Measurements from ENCODE around the gene TXNDC2.

TXNDC2 gene

DNA sequence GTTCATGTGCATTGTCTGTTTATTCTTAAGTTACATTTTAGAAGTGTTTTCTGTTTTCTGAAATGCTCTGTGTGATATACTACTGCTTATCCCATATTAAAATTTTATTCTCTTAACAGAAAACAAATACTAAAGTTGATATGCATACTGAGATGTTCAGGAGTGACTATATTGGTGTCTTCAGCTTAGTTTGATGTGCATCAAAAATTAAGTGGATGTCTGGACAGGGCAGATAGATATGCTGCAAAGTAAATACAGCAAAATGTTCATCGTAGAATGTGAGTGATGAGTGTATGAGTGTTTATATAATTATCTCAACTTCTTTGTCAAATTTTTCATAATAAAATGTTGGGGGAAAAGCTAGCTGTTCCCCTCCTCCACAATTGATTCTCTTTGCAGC lies 41.2 kb downstream of the TXNDC2 start:
- Histone ChIP-seq H4K5ac (ENCODE audit: low read length) (no peak overlapping the region), H3K79me2 (ENCODE audit: control insufficient read depth, insufficient read depth, low read length) (peaks cover 50% of the 10 kb centered on the region), H3K4me2 (ENCODE audit: low read length) (no peak overlapping the region), H3K9ac (ENCODE audit: low read length) (no peak overlapping the region), H3K36me3 (ENCODE audit: control insufficient read depth, insufficient read depth, low read length) (no peaks in the 10 kb centered on the region), H3K23ac (ENCODE audit: low read length) (no peak overlapping the region), H2BK15ac (replicated peaks; ENCODE audit: low read depth) (no peak overlapping the region), H3K27me3 (ENCODE audit: insufficient read depth, low read length, poor library complexity) (no peaks in the 10 kb centered on the region), H3K4me3 (ENCODE audit: low read length) (no peak overlapping the region), H2BK5ac (ENCODE audit: low read length) (no peak overlapping the region), H4K8ac (ENCODE audit: low read depth, low read length) (no peak overlapping the region), H3K27ac (ENCODE audit: low read depth, low read length) (no peak overlapping the region), H3K56ac (ENCODE audit: low read length) (no peak overlapping the region), H3K18ac (ENCODE audit: low read length) (no peak overlapping the region), H3K79me1 (ENCODE audit: low read length) (no peaks in the 10 kb centered on the region), H2AK5ac (ENCODE audit: low read length) (no peak overlapping the region), H3K4ac (ENCODE audit: low read depth, low read length) (no peak overlapping the region), H2BK120ac (ENCODE audit: low read depth, low read length) (no peak overlapping the region), H3K4me1 (ENCODE audit: control insufficient read depth, low read depth, low read length) (peaks cover 2% of the 10 kb centered on the region)
- DNase-seq = no peak
- WGBS (ENCODE audit: extremely low coverage, insufficient coverage, low lambda C conversion rate) = no CpG with 5 or more reads among the region's 1 CpG

- Histone ChIP-seq H2BK15ac (replicated peaks; ENCODE audit: low read depth) (no peak overlapping the region), H2AK5ac (ENCODE audit: low read length) (no peak overlapping the region), H4K8ac (ENCODE audit: low read depth, low read length) (no peak overlapping the region), H4K5ac (ENCODE audit: low read length) (no peak overlapping the region), H3K4me1 (ENCODE audit: control insufficient read depth, low read depth, low read length) (peaks cover 2% of the 10 kb centered on the region), H3K9ac (ENCODE audit: low read length) (no peak overlapping the region), H3K4ac (ENCODE audit: low read depth, low read length) (no peak overlapping the region), H3K79me2 (ENCODE audit: control insufficient read depth, insufficient read depth, low read length) (peaks cover 50% of the 10 kb centered on the region), H3K4me3 (ENCODE audit: low read length) (no peak overlapping the region), H3K23ac (ENCODE audit: low read length) (no peak overlapping the region), H2BK120ac (ENCODE audit: low read depth, low read length) (no peak overlapping the region), H3K18ac (ENCODE audit: low read length) (no peak overlapping the region), H3K36me3 (ENCODE audit: control insufficient read depth, insufficient read depth, low read length) (no peaks in the 10 kb centered on the region), H2BK5ac (ENCODE audit: low read length) (no peak overlapping the region), H3K27ac (ENCODE audit: low read depth, low read length) (no peak overlapping the region), H3K27me3 (ENCODE audit: insufficient read depth, low read length, poor library complexity) (no peaks in the 10 kb centered on the region), H3K79me1 (ENCODE audit: low read length) (no peaks in the 10 kb centered on the region), H3K56ac (ENCODE audit: low read length) (no peak overlapping the region), H3K4me2 (ENCODE audit: low read length) (no peak overlapping the region)
- DNase-seq = no peak
- no CpG with 5 or more reads among the region's 2 CpGs for WGBS (ENCODE audit: extremely low coverage, insufficient coverage, low lambda C conversion rate)
These were observed 41.8 kb downstream of the TXNDC2 start for GRCh38 chr18:9927392-9928063.

DNA sequence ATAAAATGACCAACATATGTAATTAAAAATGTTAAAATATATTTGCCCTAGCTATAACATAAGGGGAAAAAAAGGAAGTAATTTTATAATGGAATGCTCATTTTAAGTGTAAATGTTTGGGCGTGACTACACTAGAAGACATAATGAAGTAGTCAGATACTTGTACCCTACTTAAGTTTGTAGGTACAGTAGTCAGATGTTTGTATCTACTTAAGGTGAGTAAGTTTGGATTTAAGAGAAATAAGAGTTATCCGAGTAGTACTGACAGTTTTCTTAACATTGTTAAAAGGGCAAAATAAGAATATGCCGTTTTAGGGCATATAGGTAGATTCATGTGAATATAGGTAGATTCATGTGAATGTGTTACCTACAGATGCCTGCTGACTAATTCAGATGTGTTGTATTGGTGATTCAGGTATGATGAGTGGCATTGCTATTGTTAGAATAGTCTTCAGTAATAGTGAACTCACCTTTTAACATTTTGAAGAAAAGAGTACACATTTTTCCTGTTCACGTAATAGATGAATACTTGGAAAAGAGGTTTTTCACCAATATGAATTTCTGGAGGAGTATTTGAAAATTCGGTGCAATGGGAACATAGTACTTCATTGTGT lies 43.0 kb downstream of the TXNDC2 start:
- Histone ChIP-seq H2BK120ac (ENCODE audit: low read depth, low read length) (no peak overlapping the region), H2BK15ac (replicated peaks; ENCODE audit: low read depth) (no peak overlapping the region), H3K27me3 (ENCODE audit: insufficient read depth, low read length, poor library complexity) (no peaks in the 10 kb centered on the region), H3K79me2 (ENCODE audit: control insufficient read depth, insufficient read depth, low read length) (peaks cover 52% of the 10 kb centered on the region), H4K5ac (ENCODE audit: low read length) (no peak overlapping the region), H3K4me2 (ENCODE audit: low read length) (no peak overlapping the region), H3K4me3 (ENCODE audit: low read length) (no peak overlapping the region), H3K36me3 (ENCODE audit: control insufficient read depth, insufficient read depth, low read length) (no peaks in the 10 kb centered on the region), H3K9ac (ENCODE audit: low read length) (no peak overlapping the region), H3K79me1 (ENCODE audit: low read length) (peaks cover 5% of the 10 kb centered on the region), H3K4me1 (ENCODE audit: control insufficient read depth, low read depth, low read length) (peaks cover 2% of the 10 kb centered on the region), H2BK5ac (ENCODE audit: low read length) (no peak overlapping the region), H3K18ac (ENCODE audit: low read length) (no peak overlapping the region), H3K4ac (ENCODE audit: low read depth, low read length) (no peak overlapping the region), H4K8ac (ENCODE audit: low read depth, low read length) (no peak overlapping the region), H3K27ac (ENCODE audit: low read depth, low read length) (no peak overlapping the region), H3K56ac (ENCODE audit: low read length) (no peak overlapping the region), H3K23ac (ENCODE audit: low read length) (no peak overlapping the region), H2AK5ac (ENCODE audit: low read length) (no peak overlapping the region)
- DNase-seq = no peak
- WGBS (ENCODE audit: extremely low coverage, insufficient coverage, low lambda C conversion rate) = 100% methylated on average over 1 of the region's 5 CpGs

- Histone ChIP-seq H3K79me2 (ENCODE audit: control insufficient read depth, insufficient read depth, low read length) (peaks cover 44% of the 10 kb centered on the region), H4K5ac (ENCODE audit: low read length) (no peak overlapping the region), H3K36me3 (ENCODE audit: control insufficient read depth, insufficient read depth, low read length) (no peaks in the 10 kb centered on the region), H2BK120ac (ENCODE audit: low read depth, low read length) (no peak overlapping the region), H4K8ac (ENCODE audit: low read depth, low read length) (no peak overlapping the region), H3K79me1 (ENCODE audit: low read length) (peaks cover 6% of the 10 kb centered on the region), H3K18ac (ENCODE audit: low read length) (no peak overlapping the region), H2BK5ac (ENCODE audit: low read length) (no peak overlapping the region), H3K23ac (ENCODE audit: low read length) (no peak overlapping the region), H3K4ac (ENCODE audit: low read depth, low read length) (no peak overlapping the region), H2AK5ac (ENCODE audit: low read length) (no peak overlapping the region), H3K4me3 (ENCODE audit: low read length) (no peak overlapping the region), H2BK15ac (replicated peaks; ENCODE audit: low read depth) (no peak overlapping the region), H3K27ac (ENCODE audit: low read depth, low read length) (no peak overlapping the region), H3K4me2 (ENCODE audit: low read length) (no peak overlapping the region), H3K9ac (ENCODE audit: low read length) (no peak overlapping the region), H3K27me3 (ENCODE audit: insufficient read depth, low read length, poor library complexity) (no peaks in the 10 kb centered on the region), H3K56ac (ENCODE audit: low read length) (no peak overlapping the region), H3K4me1 (ENCODE audit: control insufficient read depth, low read depth, low read length) (peaks cover 2% of the 10 kb centered on the region)
- DNase-seq = no peak
- no CpG with 5 or more reads among the region's 3 CpGs for WGBS (ENCODE audit: extremely low coverage, insufficient coverage, low lambda C conversion rate)
These were observed 44.6 kb downstream of the TXNDC2 start for GRCh38 chr18:9930299-9930884.

DNA sequence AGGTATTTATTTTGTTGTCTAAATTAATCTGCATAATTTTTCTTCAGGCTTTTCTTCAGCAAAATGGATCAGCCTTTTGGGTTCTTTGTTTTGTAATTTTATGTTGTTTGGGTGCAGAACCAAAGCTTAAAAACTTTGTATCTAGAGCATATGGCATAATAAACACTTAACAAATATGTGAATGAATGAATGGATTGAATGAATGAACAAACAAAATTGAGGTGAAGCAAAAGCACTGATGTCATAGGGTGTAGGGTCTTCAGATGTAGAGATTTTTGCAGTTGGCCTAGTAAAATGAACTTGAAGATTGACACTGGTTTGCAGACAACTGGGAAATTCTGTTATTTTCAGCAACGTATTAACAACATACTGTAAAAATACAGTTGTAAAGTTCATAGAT lies 45.4 kb downstream of the TXNDC2 start:
- H3K4me1 ChIP-seq (ENCODE audit: control insufficient read depth, low read depth, low read length) = peaks cover 2% of the 10 kb centered on the region

More for the DNA sequence above, 45.4 kb downstream of the TXNDC2 start:
- H3K18ac ChIP-seq (ENCODE audit: low read length) = no peak overlapping the region
- no peaks in the 10 kb centered on the region for H3K36me3 ChIP-seq (ENCODE audit: control insufficient read depth, insufficient read depth, low read length)
- no peak for DNase-seq
- H2BK120ac ChIP-seq (ENCODE audit: low read depth, low read length) = no peak overlapping the region
- H3K4ac ChIP-seq (ENCODE audit: low read depth, low read length) = no peak overlapping the region
- H4K5ac ChIP-seq (ENCODE audit: low read length) = no peak overlapping the region
- no peak overlapping the region for H2BK5ac ChIP-seq (ENCODE audit: low read length)
- H3K79me1 ChIP-seq (ENCODE audit: low read length) = peaks cover 6% of the 10 kb centered on the region
- H2BK15ac ChIP-seq (replicated peaks; ENCODE audit: low read depth) = no peak overlapping the region
- no peak overlapping the region for H3K4me3 ChIP-seq (ENCODE audit: low read length)
- H3K4me2 ChIP-seq (ENCODE audit: low read length) = no peak overlapping the region
- H3K27me3 ChIP-seq (ENCODE audit: insufficient read depth, low read length, poor library complexity) = no peaks in the 10 kb centered on the region
- no peak overlapping the region for H3K23ac ChIP-seq (ENCODE audit: low read length)
- no peak overlapping the region for H3K9ac ChIP-seq (ENCODE audit: low read length)
- H2AK5ac ChIP-seq (ENCODE audit: low read length) = no peak overlapping the region
- no peak overlapping the region for H3K27ac ChIP-seq (ENCODE audit: low read depth, low read length)
- no CpG with 5 or more reads among the region's 1 CpG for WGBS (ENCODE audit: extremely low coverage, insufficient coverage, low lambda C conversion rate)
- peaks cover 39% of the 10 kb centered on the region for H3K79me2 ChIP-seq (ENCODE audit: control insufficient read depth, insufficient read depth, low read length)
- no peak overlapping the region for H3K56ac ChIP-seq (ENCODE audit: low read length)
- H4K8ac ChIP-seq (ENCODE audit: low read depth, low read length) = no peak overlapping the region

Measured in mesendoderm (in vitro differentiated cells).